RWPE2 (cell line): ENCODE measurements around the gene SPNS3.

Experiments used
- ATAC-seq: fragments of 200-7000 bp; cut with Tn5 transposase; 3 replicates; pipeline ENCODE4 v1.9.1; 2021; ENCODE audit warnings: low read depth
- DNase-seq: peaks from one replicate; pipeline ENCODE4 v3.0.0-alpha.2; 2020; ENCODE audit warnings: low spot score
- H3K27ac ChIP-seq: fragments of 450-650 bp; 2 replicates; pipeline ENCODE4 v1.5.1; 2017; ENCODE audit warnings: mild to moderate bottlenecking; ENCODE audit not compliant: poor library complexity, severe bottlenecking
- H3K27me3 ChIP-seq: fragments of 250-450 bp; sonication (Bioruptor Pico); 2 replicates; pipeline ENCODE4 v1.5.1; 2021; ENCODE audit warnings: mild to moderate bottlenecking, moderate library complexity; ENCODE audit not compliant: insufficient read depth, poor library complexity, severe bottlenecking
- H3K36me3 ChIP-seq: fragments of 250-450 bp; sonication (Bioruptor Pico); 2 replicates; pipeline ENCODE4 v1.5.1; 2020; ENCODE audit warnings: low read depth, mild to moderate bottlenecking, moderate library complexity
- H3K4me1 ChIP-seq: fragments of 250-450 bp; sonication (Bioruptor Pico); 2 replicates; pipeline ENCODE4 v1.5.1; 2021; ENCODE audit warnings: mild to moderate bottlenecking, moderate library complexity; ENCODE audit not compliant: insufficient read depth, poor library complexity, severe bottlenecking
- H3K4me3 ChIP-seq: fragments of 250-450 bp; sonication (Bioruptor Pico); 2 replicates; pipeline ENCODE4 v1.5.1; 2021; ENCODE audit warnings: mild to moderate bottlenecking, moderate library complexity; ENCODE audit not compliant: severe bottlenecking
- H3K9me3 ChIP-seq: fragments of 250-450 bp; sonication (Bioruptor Pico); 2 replicates; pipeline ENCODE4 v1.5.1; 2021; ENCODE audit warnings: mild to moderate bottlenecking, moderate library complexity; ENCODE audit not compliant: severe bottlenecking
- TF ChIP-seq, protein P1 (sequence below): fragments of 450-650 bp; IDR thresholded peaks from one replicate; pipeline ENCODE4 v1.5.1; 2017; ENCODE audit warnings: mild to moderate bottlenecking, moderate library complexity; ENCODE audit not compliant: poor library complexity, severe bottlenecking

The SPNS3 gene, protein sequence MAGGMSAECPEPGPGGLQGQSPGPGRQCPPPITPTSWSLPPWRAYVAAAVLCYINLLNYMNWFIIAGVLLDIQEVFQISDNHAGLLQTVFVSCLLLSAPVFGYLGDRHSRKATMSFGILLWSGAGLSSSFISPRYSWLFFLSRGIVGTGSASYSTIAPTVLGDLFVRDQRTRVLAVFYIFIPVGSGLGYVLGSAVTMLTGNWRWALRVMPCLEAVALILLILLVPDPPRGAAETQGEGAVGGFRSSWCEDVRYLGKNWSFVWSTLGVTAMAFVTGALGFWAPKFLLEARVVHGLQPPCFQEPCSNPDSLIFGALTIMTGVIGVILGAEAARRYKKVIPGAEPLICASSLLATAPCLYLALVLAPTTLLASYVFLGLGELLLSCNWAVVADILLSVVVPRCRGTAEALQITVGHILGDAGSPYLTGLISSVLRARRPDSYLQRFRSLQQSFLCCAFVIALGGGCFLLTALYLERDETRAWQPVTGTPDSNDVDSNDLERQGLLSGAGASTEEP

DNA sequence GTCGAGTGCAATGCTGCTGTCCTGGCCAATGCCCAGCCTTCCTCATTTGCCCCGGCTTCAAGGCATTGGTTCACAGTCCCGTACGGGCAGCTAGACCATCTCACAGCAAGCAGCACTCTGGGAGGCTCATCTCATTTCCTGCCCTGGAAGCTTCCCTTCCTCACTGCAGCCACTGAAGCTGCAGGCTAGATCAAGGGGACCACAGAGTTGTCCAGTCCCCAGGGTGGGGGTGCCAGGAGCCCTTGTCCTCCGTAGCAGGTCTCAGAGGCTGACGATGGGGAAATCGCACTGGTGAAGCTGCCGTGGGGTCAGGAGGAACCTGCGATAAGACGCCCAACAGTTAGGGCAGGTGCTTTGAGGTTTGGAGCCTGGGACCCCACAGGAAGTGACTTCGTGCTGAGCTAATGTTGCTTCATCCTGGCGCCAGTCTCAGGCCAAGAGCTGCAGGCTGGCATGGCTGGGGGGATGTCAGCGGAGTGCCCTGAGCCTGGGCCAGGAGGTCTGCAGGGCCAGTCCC, at the start of gene SPNS3:
TSS of gene SPNS3 (plus strand) at position 426 of the 517 bp plus-strand sequence. CDS start at position 454, 28 bp downstream.
- no peaks in the 10 kb centered on the region for H3K4me1 ChIP-seq
- H3K36me3 ChIP-seq = no peaks in the 10 kb centered on the region
- H3K27me3 ChIP-seq = no peaks in the 10 kb centered on the region
- H3K9me3 ChIP-seq = no peaks in the 10 kb centered on the region
- H3K27ac ChIP-seq = no peak within 1 kb of the TSS
- no peak within 1 kb of the TSS for H3K4me3 ChIP-seq
- ATAC-seq = no peak
- TF ChIP-seq, protein P1, sequence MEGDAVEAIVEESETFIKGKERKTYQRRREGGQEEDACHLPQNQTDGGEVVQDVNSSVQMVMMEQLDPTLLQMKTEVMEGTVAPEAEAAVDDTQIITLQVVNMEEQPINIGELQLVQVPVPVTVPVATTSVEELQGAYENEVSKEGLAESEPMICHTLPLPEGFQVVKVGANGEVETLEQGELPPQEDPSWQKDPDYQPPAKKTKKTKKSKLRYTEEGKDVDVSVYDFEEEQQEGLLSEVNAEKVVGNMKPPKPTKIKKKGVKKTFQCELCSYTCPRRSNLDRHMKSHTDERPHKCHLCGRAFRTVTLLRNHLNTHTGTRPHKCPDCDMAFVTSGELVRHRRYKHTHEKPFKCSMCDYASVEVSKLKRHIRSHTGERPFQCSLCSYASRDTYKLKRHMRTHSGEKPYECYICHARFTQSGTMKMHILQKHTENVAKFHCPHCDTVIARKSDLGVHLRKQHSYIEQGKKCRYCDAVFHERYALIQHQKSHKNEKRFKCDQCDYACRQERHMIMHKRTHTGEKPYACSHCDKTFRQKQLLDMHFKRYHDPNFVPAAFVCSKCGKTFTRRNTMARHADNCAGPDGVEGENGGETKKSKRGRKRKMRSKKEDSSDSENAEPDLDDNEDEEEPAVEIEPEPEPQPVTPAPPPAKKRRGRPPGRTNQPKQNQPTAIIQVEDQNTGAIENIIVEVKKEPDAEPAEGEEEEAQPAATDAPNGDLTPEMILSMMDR = no peak
- DNase-seq = no peak

DNA sequence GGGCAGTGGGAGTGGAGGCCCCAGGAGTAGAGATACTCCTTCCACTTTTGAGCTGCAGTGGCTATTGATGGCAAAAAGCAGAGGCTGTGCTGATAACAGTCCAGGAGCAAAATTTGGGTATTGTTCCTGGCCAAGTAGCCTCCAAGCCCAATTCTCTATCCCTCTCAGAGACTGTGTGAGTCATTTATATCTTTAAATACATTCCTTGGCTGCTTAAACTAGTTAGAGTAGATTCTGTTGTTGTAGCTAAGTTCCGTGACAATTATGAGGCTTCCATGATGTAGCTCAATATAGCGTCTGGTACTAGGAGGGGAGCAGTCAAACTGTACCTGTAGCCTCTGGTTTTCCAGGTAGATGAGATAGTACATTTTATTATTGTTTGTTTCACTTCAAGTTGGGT, 47.3 kb upstream of the SPNS3 start:
- Histone ChIP-seq H3K9me3 (no peaks in the 10 kb centered on the region), H3K36me3 (no peaks in the 10 kb centered on the region), H3K27me3 (no peaks in the 10 kb centered on the region), H3K4me1 (no peaks in the 10 kb centered on the region), H3K4me3 (no peak overlapping the region), H3K27ac (no peak overlapping the region)
- 0 out of 3 replicates have a peak, but pooled peaks have one; percentile 21 for ATAC-seq
- TF ChIP-seq, protein P1 = no peak
- DNase-seq = no peak

DNA sequence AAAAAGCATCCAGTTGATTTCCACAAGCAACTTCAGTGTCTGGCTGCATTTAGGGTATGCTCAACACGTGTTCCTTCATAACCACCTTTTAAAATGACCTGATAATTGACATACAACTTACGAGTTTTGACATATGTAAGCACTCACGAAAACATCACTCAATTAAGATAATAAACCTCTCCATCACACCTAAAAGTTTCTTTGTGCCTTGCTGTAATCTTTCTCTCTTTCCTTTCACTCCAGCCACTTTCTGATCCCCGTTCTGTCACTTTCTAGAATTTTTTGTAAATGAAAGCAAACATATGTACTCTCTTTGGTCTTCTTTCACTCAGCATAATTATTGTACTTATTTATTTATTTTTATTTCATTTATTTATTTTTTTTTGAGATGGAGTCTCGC, 46.6 kb upstream of the SPNS3 start:
- Histone ChIP-seq H3K4me1 (no peaks in the 10 kb centered on the region), H3K27me3 (no peaks in the 10 kb centered on the region), H3K9me3 (no peaks in the 10 kb centered on the region), H3K4me3 (no peak overlapping the region), H3K27ac (no peak overlapping the region), H3K36me3 (no peaks in the 10 kb centered on the region)
- ATAC-seq = no peak
- TF ChIP-seq, protein P1 = no peak
- no peak for DNase-seq

GRCh38 chr17:4389079-4389478, 44.7 kb upstream of the SPNS3 start:
- Histone ChIP-seq H3K27me3 (no peaks in the 10 kb centered on the region), H3K4me3 (no peak overlapping the region), H3K4me1 (peaks cover 19% of the 10 kb centered on the region), H3K9me3 (no peaks in the 10 kb centered on the region), H3K36me3 (no peaks in the 10 kb centered on the region), H3K27ac (no peak overlapping the region)
- TF ChIP-seq, protein P1 = no peak
- ATAC-seq (peak; percentile 62), DNase-seq (no peak)
